ENCODE data around the gene C6orf89.
A peak's percentile ranks its signal among the peaks of the same experiment; 100 is the strongest.

- TF ChIP-seq CTCF (IDR thresholded peaks at IDR 0.05; ENCODE audit: insufficient read depth, low read length) (no peak), POLR2AphosphoS5 (IDR thresholded peaks at IDR 0.05; ENCODE audit: low read depth) (no peak), SPI1 (IDR thresholded peaks at IDR 0.05; ENCODE audit: borderline replicate concordance, low read depth) (peak; percentile 76)
- TF ChIP-seq, protein P1, sequence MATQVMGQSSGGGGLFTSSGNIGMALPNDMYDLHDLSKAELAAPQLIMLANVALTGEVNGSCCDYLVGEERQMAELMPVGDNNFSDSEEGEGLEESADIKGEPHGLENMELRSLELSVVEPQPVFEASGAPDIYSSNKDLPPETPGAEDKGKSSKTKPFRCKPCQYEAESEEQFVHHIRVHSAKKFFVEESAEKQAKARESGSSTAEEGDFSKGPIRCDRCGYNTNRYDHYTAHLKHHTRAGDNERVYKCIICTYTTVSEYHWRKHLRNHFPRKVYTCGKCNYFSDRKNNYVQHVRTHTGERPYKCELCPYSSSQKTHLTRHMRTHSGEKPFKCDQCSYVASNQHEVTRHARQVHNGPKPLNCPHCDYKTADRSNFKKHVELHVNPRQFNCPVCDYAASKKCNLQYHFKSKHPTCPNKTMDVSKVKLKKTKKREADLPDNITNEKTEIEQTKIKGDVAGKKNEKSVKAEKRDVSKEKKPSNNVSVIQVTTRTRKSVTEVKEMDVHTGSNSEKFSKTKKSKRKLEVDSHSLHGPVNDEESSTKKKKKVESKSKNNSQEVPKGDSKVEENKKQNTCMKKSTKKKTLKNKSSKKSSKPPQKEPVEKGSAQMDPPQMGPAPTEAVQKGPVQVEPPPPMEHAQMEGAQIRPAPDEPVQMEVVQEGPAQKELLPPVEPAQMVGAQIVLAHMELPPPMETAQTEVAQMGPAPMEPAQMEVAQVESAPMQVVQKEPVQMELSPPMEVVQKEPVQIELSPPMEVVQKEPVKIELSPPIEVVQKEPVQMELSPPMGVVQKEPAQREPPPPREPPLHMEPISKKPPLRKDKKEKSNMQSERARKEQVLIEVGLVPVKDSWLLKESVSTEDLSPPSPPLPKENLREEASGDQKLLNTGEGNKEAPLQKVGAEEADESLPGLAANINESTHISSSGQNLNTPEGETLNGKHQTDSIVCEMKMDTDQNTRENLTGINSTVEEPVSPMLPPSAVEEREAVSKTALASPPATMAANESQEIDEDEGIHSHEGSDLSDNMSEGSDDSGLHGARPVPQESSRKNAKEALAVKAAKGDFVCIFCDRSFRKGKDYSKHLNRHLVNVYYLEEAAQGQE (IDR thresholded peaks at IDR 0.05; ENCODE audit: insufficient replicate concordance, low read depth) = no peak
Observed at GRCh38 chr6:36955136-36955535, 69.4 kb downstream of the C6orf89 start.

Measured in HL-60 (cell line).